ENCODE measurements around the gene EXD3. TPM values are rescaled to one million over a fixed set of nuclear protein-coding genes. Genes with fewer than 3 reads are reported as not detected.
A peak's percentile ranks its signal among the peaks of the same experiment; 100 is the strongest.

EXD3 gene
- total and polyA plus RNA-seq, 9 of the 15 experiments (the other 6 are each of a cell fraction or from before 2014, with no cell fraction given), result 0.29 to 12.5 (median 3.9) TPM

DNA sequence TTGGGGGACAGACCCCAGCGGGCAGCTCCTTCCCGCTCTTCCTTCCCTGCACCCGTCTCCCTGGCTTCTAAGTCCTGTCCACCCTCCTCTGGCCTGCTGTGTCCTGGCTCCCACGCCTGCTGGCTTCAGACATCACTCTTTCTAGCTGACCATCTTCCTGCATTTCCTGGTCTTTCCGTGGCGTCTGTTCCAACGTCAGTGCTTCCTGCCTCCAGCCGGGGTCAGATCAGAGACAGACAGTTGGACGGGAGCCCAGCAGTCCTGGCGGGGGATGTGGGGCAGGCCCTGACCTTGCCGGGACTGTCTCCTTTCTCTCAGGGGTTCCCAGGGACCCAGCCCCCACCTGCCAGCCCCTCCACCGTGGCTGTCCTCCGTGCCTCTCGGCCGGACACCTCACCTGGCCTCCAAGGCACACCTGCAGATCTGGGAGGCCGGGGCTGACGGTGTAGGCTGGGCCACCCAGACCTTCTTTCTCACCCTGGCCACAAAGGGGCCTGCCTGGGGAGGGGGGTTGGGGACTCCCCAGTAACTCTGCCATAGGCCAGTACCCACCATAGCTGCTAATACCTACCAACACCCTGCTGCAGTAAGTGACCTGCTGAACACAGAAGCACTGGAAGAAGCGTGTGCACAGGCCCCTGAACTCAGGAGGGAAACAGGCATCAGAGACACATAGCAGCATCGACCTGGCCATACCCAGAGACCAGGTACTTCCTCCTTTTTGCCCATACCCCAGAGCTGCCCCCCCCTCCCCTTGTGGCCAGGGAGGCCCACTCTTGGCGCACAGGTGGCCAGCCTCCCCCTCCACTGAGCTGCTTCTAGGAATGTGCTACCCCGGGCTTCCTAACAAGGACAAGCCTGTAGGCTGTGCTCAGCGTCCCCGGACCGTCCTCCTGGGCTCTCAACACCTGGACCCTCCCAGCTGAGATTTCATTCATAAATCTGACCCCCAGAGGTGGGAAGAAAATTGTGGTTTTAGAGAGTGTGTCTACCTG, 126.0 kb downstream of the EXD3 start:
- peak overlapping the region; percentile 60 for H3K4me2 ChIP-seq (ENCODE audit: insufficient read depth, low read length)
- H3K4me1 ChIP-seq (replicated peaks in 1 of 2; ENCODE audit: control insufficient read depth in 2 of 2, insufficient read depth in 2 of 2, low read length in 2 of 2), result peaks cover 21 to 66% of the 10 kb centered on the region in 2 experiments
- FAIRE-seq (no peak), ATAC-seq (no peak), DNase-seq (ENCODE audit: extremely low read depth in 1 of 4, low spot score in 3 of 4) (peak in 1 of 4 experiments; percentile 54)
- intact Hi-C loops (cut with micrococcal nuclease) (no loop called here), in situ Hi-C loops (cut with MboI) (no loop called here)
- CTCF ChIA-PET (ENCODE audit: low intra/inter-chr PET ratio), result interaction anchor here (0.6 to 1.1 kb wide), 2 partner anchors 148 to 245 kb away, joined by 3 read pairs; no protein-coding TSS in a partner anchor
- H3K27ac ChIP-seq (ENCODE audit: extremely low read depth, low read depth, low read length), result no peak overlapping the region; the same call in 2 of the 3 replicates
- no peaks in the 10 kb centered on the region for H3K27me3 ChIP-seq (ENCODE audit: control insufficient read depth in 2 of 2, insufficient read depth in 2 of 2, low read length in 2 of 2)
- peak overlapping the region; percentile 29 to 75; a peak in 3 of 4 replicates for H3K9ac ChIP-seq (ENCODE audit: insufficient read depth in 1 of 2, low read depth in 2 of 2, low read length in 2 of 2)
- 49% methylated on average over 22 of the region's 24 CpGs for WGBS (ENCODE audit: insufficient coverage, low coverage, missing lambda C conversion rate)
- no peaks in the 10 kb centered on the region for H3K9me1 ChIP-seq (ENCODE audit: control insufficient read depth, insufficient read depth, low read length)
- peaks cover 8% of the 10 kb centered on the region; the same call in 1 of the 3 replicates for H3K36me3 ChIP-seq (ENCODE audit: control insufficient read depth, insufficient read depth, low read length)
- H3K4me3 ChIP-seq, result peak overlapping the region; percentile 55; the same call in 1 of the 2 replicates
- H4K20me1 ChIP-seq (replicated peaks; ENCODE audit: control insufficient read depth, insufficient read depth, low read length), result peaks cover 10% of the 10 kb centered on the region
- peaks cover 28% of the 10 kb centered on the region for H3K79me2 ChIP-seq (ENCODE audit: control insufficient read depth, insufficient read depth, low read length)
- BruUV-seq (replicated peaks), result no TSS peak
- POLR2A ChIA-PET, result interaction anchor here (0.7 to 2.3 kb wide), 5 partner anchors 10 to 126 kb away, joined by 3 to 12 read pairs (median 4); partner anchors contain the start of genes EXD3, NOXA1 and TOR4A
- H3K9me3 ChIP-seq (replicated peaks; ENCODE audit: control insufficient read depth, insufficient read depth, low read depth, low read length), result 0 out of 2 replicates have a peak, but pooled peaks cover 1% of the 10 kb centered on the region
- H2AFZ ChIP-seq (ENCODE audit: low read depth, low read length), result peak overlapping the region; percentile 58
- TF ChIP-seq KHSRP (IDR thresholded peaks at IDR 0.05) (no peak), ZNF77 (CRISPR knock-in tag; IDR thresholded peaks at IDR 0.05) (no peak), ZEB2 (IDR thresholded peaks at IDR 0.05) (no peak), PHF8 (IDR thresholded peaks at IDR 0.05; ENCODE audit: borderline replicate concordance, low read length) (no peak), SMARCC2 (IDR thresholded peaks at IDR 0.05; ENCODE audit: low read depth) (no peak), ELF1 (tag; IDR thresholded peaks at IDR 0.05) (peak; percentile 57), RFX1 (IDR thresholded peaks at IDR 0.05) (no peak), TRIM28 (IDR thresholded peaks at IDR 0.05) (no peak), PTBP1 (IDR thresholded peaks at IDR 0.05; ENCODE audit: low read depth, low read length) (no peak), TOE1 (IDR thresholded peaks at IDR 0.05; ENCODE audit: borderline replicate concordance) (no peak), TOE1 (CRISPR knock-in tag; IDR thresholded peaks at IDR 0.05; ENCODE audit: borderline replicate concordance, low read depth) (no peak), SMC3 (conservative IDR thresholded peaks at IDR 0.05; ENCODE audit: insufficient read depth, low read depth, low read length) (no peak), KDM1A (IDR thresholded peaks at IDR 0.05) (peak in 1 of 2 experiments; percentile 51; a peak in 1 of 4 replicates), BACH1 (tag; IDR thresholded peaks at IDR 0.05) (no peak), TBP (optimal IDR thresholded peaks at IDR 0.05; ENCODE audit: low read depth, low read length) (no peak), NUFIP1 (IDR thresholded peaks at IDR 0.05; ENCODE audit: partially characterized antibody) (no peak), ASH1L (IDR thresholded peaks at IDR 0.05; ENCODE audit: borderline replicate concordance, low read depth, partially characterized antibody) (no peak), SMAD4 (CRISPR knock-in tag; conservative IDR thresholded peaks at IDR 0.05) (no peak)
- TF ChIP-seq, protein P1, sequence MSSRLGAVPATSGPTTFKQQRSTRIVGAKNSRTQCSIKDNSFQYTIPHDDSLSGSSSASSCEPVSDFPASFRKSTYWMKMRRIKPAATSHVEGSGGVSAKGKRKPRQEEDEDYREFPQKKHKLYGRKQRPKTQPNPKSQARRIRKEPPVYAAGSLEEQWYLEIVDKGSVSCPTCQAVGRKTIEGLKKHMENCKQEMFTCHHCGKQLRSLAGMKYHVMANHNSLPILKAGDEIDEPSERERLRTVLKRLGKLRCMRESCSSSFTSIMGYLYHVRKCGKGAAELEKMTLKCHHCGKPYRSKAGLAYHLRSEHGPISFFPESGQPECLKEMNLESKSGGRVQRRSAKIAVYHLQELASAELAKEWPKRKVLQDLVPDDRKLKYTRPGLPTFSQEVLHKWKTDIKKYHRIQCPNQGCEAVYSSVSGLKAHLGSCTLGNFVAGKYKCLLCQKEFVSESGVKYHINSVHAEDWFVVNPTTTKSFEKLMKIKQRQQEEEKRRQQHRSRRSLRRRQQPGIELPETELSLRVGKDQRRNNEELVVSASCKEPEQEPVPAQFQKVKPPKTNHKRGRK (tag; IDR thresholded peaks at IDR 0.05), result no peak
- TF ChIP-seq, protein P2, sequence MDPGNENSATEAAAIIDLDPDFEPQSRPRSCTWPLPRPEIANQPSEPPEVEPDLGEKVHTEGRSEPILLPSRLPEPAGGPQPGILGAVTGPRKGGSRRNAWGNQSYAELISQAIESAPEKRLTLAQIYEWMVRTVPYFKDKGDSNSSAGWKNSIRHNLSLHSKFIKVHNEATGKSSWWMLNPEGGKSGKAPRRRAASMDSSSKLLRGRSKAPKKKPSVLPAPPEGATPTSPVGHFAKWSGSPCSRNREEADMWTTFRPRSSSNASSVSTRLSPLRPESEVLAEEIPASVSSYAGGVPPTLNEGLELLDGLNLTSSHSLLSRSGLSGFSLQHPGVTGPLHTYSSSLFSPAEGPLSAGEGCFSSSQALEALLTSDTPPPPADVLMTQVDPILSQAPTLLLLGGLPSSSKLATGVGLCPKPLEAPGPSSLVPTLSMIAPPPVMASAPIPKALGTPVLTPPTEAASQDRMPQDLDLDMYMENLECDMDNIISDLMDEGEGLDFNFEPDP (CRISPR knock-in tag; IDR thresholded peaks at IDR 0.05), result no peak
